Common myeloid progenitor, CD34-positive (primary cell): Measurements from ENCODE around the gene CACNB1.

Source experiments
- CTCF ChIA-PET: fragments of 350-600 bp; sonication (Branson Sonifier 250); formaldehyde crosslinking; loops from one replicate; lab custom pipeline; 2021; ENCODE audit warnings: antibody characterized with exemption; lab: Charles Lee
- POLR2A ChIA-PET: fragments of 350-600 bp; sonication (Branson Sonifier 250); formaldehyde crosslinking; loops from one replicate; lab custom pipeline; 2021; ENCODE audit warnings: antibody characterized with exemption; lab: Charles Lee
- DNase-seq, 3 donors: peaks; one replicate each; pipeline versions ENCODE4 v3.0.0 to v3.0.0-alpha.2; 2013
- H3K27ac ChIP-seq, 2 experiments: 1 replicate in 1 of 2; 2 replicates in 1 of 2; pipeline ENCODE4 v1.7.0; 2013; ENCODE audit warnings: inconsistent platforms in 2 of 2, low read length in 2 of 2, mild to moderate bottlenecking in 2 of 2, low read depth in 1 of 2, moderate library complexity in 1 of 2; ENCODE audit not compliant: severe bottlenecking in 2 of 2, insufficient read depth in 1 of 2, poor library complexity in 1 of 2
- H3K27me3 ChIP-seq, 5 experiments: replicated peaks in 2 of 5; 1 replicate in 3 of 5; 2 replicates in 2 of 5; pipeline versions ENCODE4 v1.6.1 to v1.7.0; 2013; ENCODE audit warnings: low read length in 4 of 5, mild to moderate bottlenecking in 2 of 5, moderate library complexity in 2 of 5, inconsistent platforms in 1 of 5; ENCODE audit not compliant: insufficient read depth in 5 of 5, control insufficient read depth in 4 of 5
- H3K36me3 ChIP-seq, 4 experiments: 1 replicate in 2 of 4; 2 replicates in 2 of 4; pipeline versions ENCODE4 v1.6.1 to v1.7.0; 2013; ENCODE audit warnings: low read length in 3 of 4, control low read depth in 1 of 4, mild to moderate bottlenecking in 1 of 4; ENCODE audit not compliant: control insufficient read depth in 4 of 4, insufficient read depth in 4 of 4
- H3K4me1 ChIP-seq, 4 experiments: 1 replicate in 3 of 4; 2 replicates in 1 of 4; pipeline versions ENCODE4 v1.6.1 to v1.7.1; 2013; ENCODE audit warnings: low read length in 3 of 4, mild to moderate bottlenecking in 3 of 4, control low read depth in 1 of 4, inconsistent platforms in 1 of 4, moderate library complexity in 1 of 4; ENCODE audit not compliant: control insufficient read depth in 4 of 4, insufficient read depth in 4 of 4; ENCODE audit errors: control extremely low read depth in 1 of 4
- H3K4me3 ChIP-seq, 7 experiments: 1 replicate in 4 of 7; 2 replicates in 3 of 7; pipeline versions ENCODE4 v1.5.1 to v1.7.0; 2013; ENCODE audit warnings: mild to moderate bottlenecking in 7 of 7, low read length in 6 of 7, moderate library complexity in 6 of 7, inconsistent platforms in 2 of 7, low read depth in 2 of 7, control low read depth in 1 of 7; ENCODE audit not compliant: insufficient read depth in 4 of 7, control insufficient read depth in 1 of 7; ENCODE audit errors: extremely low read depth in 1 of 7
- H3K9me3 ChIP-seq, 5 experiments: 1 replicate in 4 of 5; 2 replicates in 1 of 5; pipeline versions ENCODE4 v1.6.1 to v1.7.1; 2013; ENCODE audit warnings: low read length in 4 of 5, mild to moderate bottlenecking in 2 of 5, inconsistent platforms in 1 of 5, low read depth in 1 of 5, moderate library complexity in 1 of 5; ENCODE audit not compliant: control insufficient read depth in 4 of 5, insufficient read depth in 2 of 5; ENCODE audit errors: control extremely low read depth in 1 of 5
- WGBS: methylation state at CpG from one replicate; pipeline ENCODE4 v1.1.5; 2013; ENCODE audit not compliant: insufficient coverage; 5-methylcytosine and 5-hydroxymethylcytosine counted together

CACNB1 gene

GRCh38 chr17:39166437-39167335 is 30.8 kb downstream of the CACNB1 start:
- H3K4me3 ChIP-seq: peak overlapping the region in 5 of 7 experiments; percentile 46 to 98 (median 77)
- H3K4me1 ChIP-seq: peaks cover 18 to 64% (median 56%) of the 10 kb centered on the region in 4 experiments
- H3K9me3 ChIP-seq: no peaks in the 10 kb centered on the region
- 20% methylated on average over 6 of the region's 7 CpGs for WGBS
- no peak overlapping the region for H3K27ac ChIP-seq
- DNase-seq: peak in 2 of 3 donors; percentile 45 to 58
- CTCF ChIA-PET: interaction anchor here (0.7 to 8.6 kb wide), 5 partner anchors 8 to 78 kb away, joined by 3 to 96 read pairs (median 5); partner anchors contain the start of gene PLXDC1
- H3K27me3 ChIP-seq: no peaks in the 10 kb centered on the region
- no peaks in the 10 kb centered on the region for H3K36me3 ChIP-seq
- POLR2A ChIA-PET: no interaction called here

DNA sequence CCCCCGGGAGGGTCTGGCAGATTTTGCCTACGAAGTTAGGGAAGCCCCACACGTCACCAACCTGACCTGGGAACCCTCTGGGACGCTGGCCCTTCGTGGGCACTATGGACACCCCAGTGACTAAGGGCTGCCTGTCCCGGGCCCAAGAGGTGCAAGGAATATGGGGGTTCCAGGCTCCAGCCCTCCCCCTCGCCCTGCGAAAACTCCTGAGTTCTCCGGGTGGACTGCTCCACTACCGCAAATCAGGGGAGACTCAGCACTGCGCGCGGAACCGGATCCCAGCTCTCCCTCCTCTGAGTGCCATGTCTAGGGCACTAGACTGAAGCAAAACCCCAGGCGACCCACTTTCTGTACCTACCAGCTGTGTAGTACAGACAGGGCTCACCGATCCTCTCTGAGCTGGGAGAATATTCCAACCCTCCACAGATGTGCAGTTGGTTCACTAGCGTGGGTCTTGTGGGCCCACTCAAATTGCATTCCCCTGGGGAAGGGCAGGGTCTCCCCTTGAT is 31.6 kb downstream of the CACNB1 start, which contains the start of gene ARL5C:
Gene ARL5C, minus strand, starts transcription at position 321 of the 509 bp plus-strand sequence. CDS start 401 bp downstream, outside the sequence.
- ChIA-PET CTCF (interaction anchor here (0.7 to 8.6 kb wide), 7 partner anchors 9 to 181 kb away, joined by 3 to 96 read pairs (median 7); partner anchors contain the start of gene PLXDC1), POLR2A (no interaction called here)
- H3K36me3 ChIP-seq: no peaks in the 10 kb centered on the region
- peaks cover 18 to 66% (median 57%) of the 10 kb centered on the region in 4 experiments for H3K4me1 ChIP-seq
- 31% methylated on average over 17 of the region's 17 CpGs for WGBS
- no peaks in the 10 kb centered on the region for H3K9me3 ChIP-seq
- no peak for DNase-seq
- peak within 1 kb of the TSS; percentile 47 to 98 (median 77) for H3K4me3 ChIP-seq
- H3K27me3 ChIP-seq: no peaks in the 10 kb centered on the region
- no peak within 1 kb of the TSS for H3K27ac ChIP-seq

DNA sequence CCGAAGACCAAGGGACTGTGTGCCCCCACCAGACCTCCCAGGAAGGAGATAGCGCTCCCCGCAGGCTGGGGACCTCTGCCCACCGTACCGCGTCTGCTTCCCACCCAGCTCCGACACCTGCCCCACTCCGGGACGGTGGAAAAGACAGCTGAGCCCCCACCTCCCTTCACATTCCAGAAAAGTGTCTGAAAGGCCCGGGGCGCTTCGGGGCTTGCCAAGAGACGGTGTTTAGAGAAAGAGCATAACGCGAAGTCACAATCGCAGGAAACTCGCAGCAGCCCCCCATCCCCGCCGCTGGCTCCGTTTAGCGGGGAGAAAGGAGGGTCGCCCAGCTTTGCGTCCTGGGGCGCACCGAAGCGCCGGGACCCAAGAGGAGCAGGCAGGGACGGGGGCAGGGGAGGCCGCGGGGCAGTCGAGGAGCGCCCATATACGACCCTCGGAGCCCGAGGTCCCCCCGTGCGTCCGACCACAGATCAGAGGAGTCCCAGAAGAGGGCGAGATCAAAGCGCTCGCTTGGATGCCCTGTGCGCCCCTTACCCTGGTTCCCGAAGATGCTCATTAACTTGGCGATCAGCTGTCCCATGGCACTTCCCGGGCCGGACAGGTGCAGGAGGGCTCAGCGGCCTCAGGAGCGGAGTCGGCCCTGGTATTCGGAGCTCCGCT is 32.2 kb downstream of the CACNB1 start:
- Histone ChIP-seq H3K27me3 (no peaks in the 10 kb centered on the region), H3K4me1 (peaks cover 18 to 61% (median 53%) of the 10 kb centered on the region in 4 experiments), H3K4me3 (peak overlapping the region; percentile 28 to 98 (median 77)), H3K27ac (no peak overlapping the region), H3K36me3 (no peaks in the 10 kb centered on the region), H3K9me3 (no peaks in the 10 kb centered on the region)
- 4% methylated on average over 48 of the region's 51 CpGs for WGBS
- ChIA-PET POLR2A (interaction anchor here (1.0 to 1.4 kb wide), 2 partner anchors 10 to 12 kb away, joined by 3 to 7 read pairs; no protein-coding TSS in a partner anchor), CTCF (interaction anchor here (0.6 to 8.6 kb wide), 21 partner anchors 10 to 198 kb away, joined by 3 to 96 read pairs (median 4); partner anchors contain the start of genes FBXO47 and PLXDC1)
- no peak for DNase-seq

- Histone ChIP-seq H3K27me3 (no peaks in the 10 kb centered on the region), H3K4me1 (peaks cover 18 to 55% (median 48%) of the 10 kb centered on the region in 4 experiments), H3K36me3 (no peaks in the 10 kb centered on the region), H3K4me3 (peak overlapping the region; percentile 28 to 98 (median 77)), H3K27ac (no peak overlapping the region), H3K9me3 (no peaks in the 10 kb centered on the region)
- CTCF ChIA-PET: interaction anchor here (0.6 to 8.6 kb wide), 21 partner anchors 10 to 197 kb away, joined by 3 to 96 read pairs (median 4); partner anchors contain the start of genes FBXO47 and PLXDC1
- WGBS: 0% methylated on average over 15 of the region's 15 CpGs
- peak; percentile 87 to 93 (median 90) for DNase-seq
- POLR2A ChIA-PET: interaction anchor here (1.0 to 1.4 kb wide), 2 partner anchors 10 to 11 kb away, joined by 3 to 7 read pairs; no protein-coding TSS in a partner anchor
These were observed 32.8 kb downstream of the CACNB1 start for GRCh38 chr17:39164675-39165143.

- Histone ChIP-seq H3K4me3 (no peak overlapping the region), H3K4me1 (peaks cover 12 to 33% (median 27%) of the 10 kb centered on the region in 4 experiments), H3K27ac (no peak overlapping the region), H3K36me3 (no peaks in the 10 kb centered on the region), H3K9me3 (no peaks in the 10 kb centered on the region), H3K27me3 (no peaks in the 10 kb centered on the region)
- CTCF ChIA-PET: interaction anchor here (0.7 to 8.6 kb wide), 6 partner anchors 8 to 91 kb away, joined by 3 to 96 read pairs (median 5); partner anchors contain the start of gene PLXDC1
- 100% methylated on average over 1 of the region's 2 CpGs for WGBS
- POLR2A ChIA-PET: no interaction called here
- DNase-seq: no peak
These were observed 35.5 kb downstream of the CACNB1 start for GRCh38 chr17:39161962-39162361.

- 85% methylated on average over 2 of the region's 2 CpGs for WGBS
- no peaks in the 10 kb centered on the region for H3K27me3 ChIP-seq
- no peaks in the 10 kb centered on the region for H3K9me3 ChIP-seq
- CTCF ChIA-PET: interaction anchor here (0.7 to 1.2 kb wide), 2 partner anchors 15 to 19 kb away, joined by 4 read pairs; no protein-coding TSS in a partner anchor
- peaks cover 0 to 11% (median 2%) of the 10 kb centered on the region in 4 experiments for H3K4me1 ChIP-seq
- H3K4me3 ChIP-seq: no peak overlapping the region
- H3K27ac ChIP-seq: no peak overlapping the region
- POLR2A ChIA-PET: no interaction called here
- DNase-seq: no peak
- no peaks in the 10 kb centered on the region for H3K36me3 ChIP-seq
These were observed 38.8 kb downstream of the CACNB1 start for GRCh38 chr17:39158623-39159022.
